Measurements from ENCODE around the gene KIAA0825.

- TF ChIP-seq EZH2 (IDR thresholded peaks at IDR 0.05; ENCODE audit: borderline replicate concordance, low read length) = no peak
- TF ChIP-seq CTCF (conservative IDR thresholded peaks at IDR 0.05 in 1 of 2, IDR thresholded peaks at IDR 0.05 in 1 of 2; ENCODE audit: extremely low read depth in 1 of 2, insufficient read depth in 1 of 2, low read depth in 1 of 2, low read length in 2 of 2) = no peak
Measured at GRCh38 chr5:94558028-94558427, 60.4 kb downstream of the KIAA0825 start.
